Suprapubic skin (tissue), 4 donors: ENCODE data around the gene IFNW1. TPM values are rescaled to one million over a fixed set of nuclear protein-coding genes. Genes with fewer than 3 reads are reported as not detected.

Source experiments
- DNase-seq, 2 donors: peaks; one replicate each; pipeline ENCODE4 v3.0.0-alpha.2; 2019; ENCODE audit warnings: low spot score in 2 of 2
- H3K27ac ChIP-seq: fragments of 200-600 bp; sonication (generic); one replicate; pipeline ENCODE4 v1.5.1; 2019
- H3K27me3 ChIP-seq: fragments of 200-600 bp; sonication (generic); one replicate; pipeline ENCODE4 v1.5.1; 2019
- H3K36me3 ChIP-seq: fragments of 200-600 bp; sonication (generic); one replicate; pipeline ENCODE4 v1.5.1; 2019
- H3K4me1 ChIP-seq: fragments of 200-600 bp; sonication (generic); one replicate; pipeline ENCODE4 v1.5.1; 2019
- H3K4me3 ChIP-seq: fragments of 200-600 bp; sonication (generic); one replicate; pipeline ENCODE4 v1.5.1; 2019; ENCODE audit warnings: mild to moderate bottlenecking
- H3K9me3 ChIP-seq: fragments of 200-600 bp; sonication (generic); one replicate; pipeline ENCODE4 v1.5.1; 2019
- EP300 ChIP-seq: sonication (generic); formaldehyde crosslinking; IDR thresholded peaks from one replicate; pipeline ENCODE4 v1.6.1; 2017; ENCODE audit warnings: antibody characterized with exemption
- POLR2A ChIP-seq, 2 donors: fragments of 450-650 bp; IDR thresholded peaks; one replicate each; pipeline ENCODE4 v1.6.1; 2017; ENCODE audit warnings: antibody characterized with exemption in 2 of 2, mild to moderate bottlenecking in 2 of 2, moderate library complexity in 2 of 2
- POLR2AphosphoS5 ChIP-seq, 3 donors: sonication (generic); formaldehyde crosslinking; IDR thresholded peaks; one replicate each; pipeline ENCODE4 v1.6.1; 2017; ENCODE audit warnings: antibody characterized with exemption in 3 of 3
- WGBS: methylation state at CpG from one replicate; pipeline ENCODE4 v1.1.5; 2018; 5-methylcytosine and 5-hydroxymethylcytosine counted together
- total RNA-seq, 4 donors: library from RNA; depleted of rRNA; stranded (reverse); fragments of >200 nt; gene quantifications; one replicate each; pipeline ENCODE4 v1.1.0, GENCODE V29; 2016
- TF ChIP-seq, protein P1 (sequence below), 2 donors: fragments of 200-600 bp in 1 of 2; fragments of 450-650 bp in 1 of 2; sonication (generic) in 1 of 2; IDR thresholded peaks; one replicate each; pipeline ENCODE4 v1.5.1; 2016 to 2019; ENCODE audit warnings: antibody characterized with exemption in 2 of 2, mild to moderate bottlenecking in 1 of 2, moderate library complexity in 1 of 2

The IFNW1 gene
- total RNA-seq, 4 donors from 2014 or later: not detected

DNA sequence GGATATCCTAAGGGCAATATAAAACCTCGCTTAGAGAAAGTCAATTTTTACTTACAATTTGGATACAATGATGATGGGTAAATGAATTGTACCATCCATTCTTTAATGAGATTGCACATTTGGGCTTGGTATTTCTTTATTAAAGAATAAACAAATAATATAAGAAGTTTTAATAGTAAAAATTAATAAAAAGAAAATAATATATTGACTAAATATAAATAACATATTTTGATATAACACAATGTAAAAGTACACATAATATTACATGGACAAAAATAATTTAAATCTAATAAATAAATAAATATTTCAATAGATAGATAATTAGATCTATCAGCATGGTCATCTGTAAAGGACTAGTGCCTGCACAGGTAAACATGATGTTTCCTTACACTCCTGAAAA lies 23.9 kb upstream of the IFNW1 start:
- no peak overlapping the region for H3K27ac ChIP-seq
- TF ChIP-seq EP300 (no peak), POLR2A (IDR thresholded peaks at IDR 0.05) (no peak), POLR2AphosphoS5 (IDR thresholded peaks at IDR 0.05) (no peak)
- TF ChIP-seq, protein P1, sequence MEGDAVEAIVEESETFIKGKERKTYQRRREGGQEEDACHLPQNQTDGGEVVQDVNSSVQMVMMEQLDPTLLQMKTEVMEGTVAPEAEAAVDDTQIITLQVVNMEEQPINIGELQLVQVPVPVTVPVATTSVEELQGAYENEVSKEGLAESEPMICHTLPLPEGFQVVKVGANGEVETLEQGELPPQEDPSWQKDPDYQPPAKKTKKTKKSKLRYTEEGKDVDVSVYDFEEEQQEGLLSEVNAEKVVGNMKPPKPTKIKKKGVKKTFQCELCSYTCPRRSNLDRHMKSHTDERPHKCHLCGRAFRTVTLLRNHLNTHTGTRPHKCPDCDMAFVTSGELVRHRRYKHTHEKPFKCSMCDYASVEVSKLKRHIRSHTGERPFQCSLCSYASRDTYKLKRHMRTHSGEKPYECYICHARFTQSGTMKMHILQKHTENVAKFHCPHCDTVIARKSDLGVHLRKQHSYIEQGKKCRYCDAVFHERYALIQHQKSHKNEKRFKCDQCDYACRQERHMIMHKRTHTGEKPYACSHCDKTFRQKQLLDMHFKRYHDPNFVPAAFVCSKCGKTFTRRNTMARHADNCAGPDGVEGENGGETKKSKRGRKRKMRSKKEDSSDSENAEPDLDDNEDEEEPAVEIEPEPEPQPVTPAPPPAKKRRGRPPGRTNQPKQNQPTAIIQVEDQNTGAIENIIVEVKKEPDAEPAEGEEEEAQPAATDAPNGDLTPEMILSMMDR (IDR thresholded peaks at IDR 0.05): no peak
- no peaks in the 10 kb centered on the region for H3K4me1 ChIP-seq
- no peak overlapping the region for H3K4me3 ChIP-seq
- H3K36me3 ChIP-seq: no peaks in the 10 kb centered on the region
- no peak for DNase-seq
- 64% methylated on average over 1 of the region's 1 CpG for WGBS
- no peaks in the 10 kb centered on the region for H3K9me3 ChIP-seq
- H3K27me3 ChIP-seq: no peaks in the 10 kb centered on the region

DNA sequence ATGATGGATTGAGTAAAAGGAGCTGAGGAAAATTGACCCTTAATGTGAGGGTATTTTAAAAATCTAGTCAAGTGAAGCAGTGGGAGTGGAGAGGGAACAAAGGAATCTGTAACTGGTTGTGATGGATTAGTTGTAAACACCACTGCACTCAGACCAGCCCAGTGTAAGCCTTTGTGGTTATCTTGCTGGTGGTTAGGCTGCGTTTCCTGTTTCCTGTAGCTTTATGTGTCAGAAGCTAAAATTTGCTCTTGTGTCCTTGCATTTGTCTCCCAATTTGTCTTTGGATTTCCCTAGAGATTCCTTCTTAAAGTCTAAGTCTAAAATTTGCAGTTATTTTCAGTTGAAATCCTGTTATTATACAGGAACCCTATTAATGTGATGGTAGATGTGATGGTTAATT lies 18.5 kb upstream of the IFNW1 start:
- Histone ChIP-seq H3K4me3 (no peak overlapping the region), H3K27me3 (no peaks in the 10 kb centered on the region), H3K9me3 (no peaks in the 10 kb centered on the region), H3K36me3 (no peaks in the 10 kb centered on the region), H3K27ac (no peak overlapping the region), H3K4me1 (no peaks in the 10 kb centered on the region)
- WGBS: 14% methylated on average over 1 of the region's 1 CpG
- DNase-seq: no peak
- TF ChIP-seq, protein P1 (IDR thresholded peaks at IDR 0.05): no peak

DNA sequence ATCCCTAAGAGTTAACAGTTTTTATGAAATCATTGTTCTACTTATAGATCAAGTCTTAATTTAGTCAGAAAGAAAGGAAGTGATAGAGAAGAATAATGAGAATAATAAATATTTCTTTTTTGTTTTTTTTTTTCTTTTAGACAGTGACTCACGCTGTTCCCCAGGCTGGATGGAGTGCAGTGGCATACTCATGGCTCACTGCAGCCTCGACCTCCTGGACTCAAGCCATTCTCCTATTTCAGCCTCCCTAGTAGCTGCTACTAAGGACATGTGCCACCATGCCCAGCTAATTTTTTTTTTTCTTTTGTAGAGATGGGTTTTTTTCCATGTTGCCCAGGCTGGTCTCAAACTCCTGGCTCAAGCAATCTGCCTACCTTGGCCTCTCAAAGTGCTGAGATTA lies 13.9 kb upstream of the IFNW1 start:
- Histone ChIP-seq H3K36me3 (no peaks in the 10 kb centered on the region), H3K4me3 (no peak overlapping the region), H3K27ac (no peak overlapping the region), H3K4me1 (peaks cover 3% of the 10 kb centered on the region), H3K27me3 (no peaks in the 10 kb centered on the region), H3K9me3 (no peaks in the 10 kb centered on the region)
- DNase-seq: no peak
- WGBS: 43% methylated on average over 2 of the region's 2 CpGs
- TF ChIP-seq EP300 (no peak), POLR2AphosphoS5 (IDR thresholded peaks at IDR 0.05) (no peak), POLR2A (IDR thresholded peaks at IDR 0.05) (no peak)
- TF ChIP-seq, protein P1 (IDR thresholded peaks at IDR 0.05): no peak

DNA sequence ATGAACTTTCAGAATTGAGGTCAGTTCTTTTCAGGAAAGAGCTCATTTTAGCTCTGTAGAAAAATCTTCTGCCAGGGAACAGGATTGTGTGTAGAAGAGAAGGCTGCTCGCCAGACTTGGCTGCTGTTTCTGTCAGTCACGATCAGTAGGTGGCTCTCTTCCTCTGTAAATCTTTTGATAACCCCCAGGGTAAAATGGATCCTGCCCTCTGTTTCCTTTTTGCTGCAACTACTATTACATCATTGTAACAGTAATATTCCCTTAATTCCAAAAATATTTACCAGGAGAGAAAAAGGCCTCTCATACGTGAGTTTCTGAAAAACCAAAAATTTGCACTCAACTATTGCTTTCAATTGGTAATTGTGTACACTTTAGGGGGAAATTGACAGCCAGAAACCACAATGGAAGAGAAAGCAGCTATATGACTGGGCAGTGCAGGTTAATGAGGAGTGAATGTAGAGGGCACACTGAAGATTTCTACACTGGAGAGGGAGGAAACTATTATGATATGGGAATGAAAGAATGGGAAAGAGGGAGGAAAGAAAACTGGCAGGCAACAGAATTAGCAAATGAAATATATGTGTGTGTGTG lies 12.5 kb upstream of the IFNW1 start:
- Histone ChIP-seq H3K36me3 (no peaks in the 10 kb centered on the region), H3K4me1 (peaks cover 3% of the 10 kb centered on the region), H3K27ac (no peak overlapping the region), H3K4me3 (no peak overlapping the region), H3K27me3 (no peaks in the 10 kb centered on the region), H3K9me3 (no peaks in the 10 kb centered on the region)
- DNase-seq: no peak
- WGBS: 8% methylated on average over 3 of the region's 3 CpGs
- TF ChIP-seq, protein P1 (IDR thresholded peaks at IDR 0.05): no peak
- no peak for TF ChIP-seq POLR2A (IDR thresholded peaks at IDR 0.05)
- TF ChIP-seq POLR2AphosphoS5 (IDR thresholded peaks at IDR 0.05): no peak
- TF ChIP-seq EP300: no peak

DNA sequence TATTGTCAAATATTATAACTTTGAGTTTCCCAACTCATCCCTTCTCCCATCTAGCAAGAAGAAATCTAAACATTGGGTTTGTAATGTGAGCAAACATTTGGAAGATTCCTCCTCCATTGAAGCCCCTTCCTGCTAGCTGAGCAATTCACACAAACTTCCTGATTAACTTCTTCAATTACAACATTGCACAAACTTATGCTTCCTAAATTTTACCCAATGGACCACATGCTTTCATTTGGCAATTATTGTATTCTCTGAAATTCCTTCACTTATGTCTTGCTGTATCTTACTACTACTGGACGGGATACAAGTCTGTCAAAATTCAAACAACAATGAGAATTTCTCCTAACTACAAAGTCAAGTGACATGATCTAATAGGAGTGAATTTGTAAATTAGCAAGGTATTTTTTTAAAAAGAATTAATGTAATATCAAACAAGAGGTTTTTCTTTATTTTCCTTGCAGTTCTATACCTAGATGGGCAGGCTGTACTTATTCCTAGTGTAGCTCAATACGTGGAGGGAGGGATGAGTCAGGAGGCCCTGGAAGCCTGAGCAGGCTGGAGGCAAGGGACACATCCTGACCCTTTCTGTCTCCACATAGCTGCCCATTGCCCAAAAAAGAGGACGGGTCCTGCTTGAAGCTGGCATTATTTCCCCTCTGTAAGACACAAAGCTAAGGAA lies 11.8 kb upstream of the IFNW1 start:
- WGBS: 39% methylated on average over 3 of the region's 3 CpGs
- Histone ChIP-seq H3K9me3 (no peaks in the 10 kb centered on the region), H3K27me3 (no peaks in the 10 kb centered on the region), H3K27ac (no peak overlapping the region), H3K4me1 (peaks cover 3% of the 10 kb centered on the region), H3K4me3 (no peak overlapping the region), H3K36me3 (no peaks in the 10 kb centered on the region)
- TF ChIP-seq EP300 (no peak), POLR2A (IDR thresholded peaks at IDR 0.05) (no peak), POLR2AphosphoS5 (IDR thresholded peaks at IDR 0.05) (no peak)
- TF ChIP-seq, protein P1 (IDR thresholded peaks at IDR 0.05): no peak
- DNase-seq: no peak
